CD4-positive, alpha-beta T cell (primary cell): Measurements from ENCODE around the gene IFNA1. TPM values are rescaled to one million over a fixed set of nuclear protein-coding genes. Genes with fewer than 3 reads are reported as not detected.

Experiments used
- ATAC-seq: fragments of 200-7000 bp; cut with Tn5 transposase; one replicate; pipeline ENCODE4 v1.10.0; 2022; ENCODE audit warnings: mild to moderate bottlenecking; ENCODE audit not compliant: poor library complexity
- CTCF ChIA-PET: fragments of 350-600 bp; sonication (Branson Sonifier 250); formaldehyde crosslinking; loops from one replicate; lab custom pipeline; 2021; ENCODE audit warnings: antibody characterized with exemption, inconsistent platforms; lab: Charles Lee
- POLR2A ChIA-PET: fragments of 350-600 bp; sonication (Branson Sonifier 250); formaldehyde crosslinking; loops from one replicate; lab custom pipeline; 2021; ENCODE audit warnings: antibody characterized with exemption, inconsistent platforms; lab: Charles Lee
- DNase-seq, 14 experiments: peaks; one replicate each; pipeline ENCODE4 v3.0.0-alpha.2; 2013 to 2020; ENCODE audit warnings: mixed read lengths in 2 of 14
- H3K27ac ChIP-seq, 2 donors: one replicate each; pipeline versions ENCODE4 v1.5.1 to v1.7.0; 2013; ENCODE audit warnings: low read length in 2 of 2, low read depth in 1 of 2, mild to moderate bottlenecking in 1 of 2
- H3K27me3 ChIP-seq, 2 experiments: 1 replicate in 1 of 2; 2 replicates in 1 of 2; pipeline versions ENCODE4 v1.6.1 to v1.7.0; 2013; ENCODE audit warnings: low read length in 2 of 2, control low read depth in 1 of 2, mild to moderate bottlenecking in 1 of 2, moderate library complexity in 1 of 2; ENCODE audit not compliant: insufficient read depth in 2 of 2, control insufficient read depth in 1 of 2
- H3K36me3 ChIP-seq: one replicate; pipeline ENCODE4 v1.6.1; 2013; ENCODE audit warnings: low read length, control low read depth; ENCODE audit not compliant: insufficient read depth
- H3K4me1 ChIP-seq: one replicate; pipeline ENCODE4 v1.6.1; 2013; ENCODE audit warnings: low read length, control low read depth; ENCODE audit not compliant: insufficient read depth
- H3K4me3 ChIP-seq: one replicate; pipeline ENCODE4 v1.5.1; 2013; ENCODE audit warnings: mild to moderate bottlenecking, low read length, moderate library complexity
- H3K9me3 ChIP-seq, 2 experiments: 1 replicate in 1 of 2; 2 replicates in 1 of 2; pipeline versions ENCODE4 v1.6.1 to v1.7.0; 2013; ENCODE audit warnings: low read length in 2 of 2, mild to moderate bottlenecking in 2 of 2, control low read depth in 1 of 2, moderate library complexity in 1 of 2; ENCODE audit not compliant: control insufficient read depth in 1 of 2, insufficient read depth in 1 of 2
- H3K27ac Mint-ChIP-seq: one replicate; pipeline ENCODE4 v1.8.0; 2020; ENCODE audit warnings: mixed read lengths
- H3K27me3 Mint-ChIP-seq: one replicate; pipeline ENCODE4 v1.8.0; 2021; ENCODE audit warnings: mixed read lengths
- H3K36me3 Mint-ChIP-seq: one replicate; pipeline ENCODE4 v1.8.0; 2021; ENCODE audit warnings: low read depth, mixed read lengths
- H3K4me1 Mint-ChIP-seq: one replicate; pipeline ENCODE4 v1.8.0; 2021; ENCODE audit warnings: low read depth, mixed read lengths
- H3K4me3 Mint-ChIP-seq: one replicate; pipeline ENCODE4 v1.8.0; 2020; ENCODE audit warnings: mild to moderate bottlenecking, mixed read lengths
- H3K9me3 Mint-ChIP-seq: one replicate; pipeline ENCODE4 v1.8.0; 2020; ENCODE audit warnings: mixed read lengths
- intact Hi-C, 2 experiments: fragments of 100-400 bp; cut with DNase I in 1 of 2; cut with micrococcal nuclease in 1 of 2; formaldehyde crosslinking; loops; one replicate each; pipeline versions ENCODE4 v1.15.1 to v1.9.0; 2023 to 2025; cut with DNase I, micrococcal nuclease
- total RNA-seq, 174 experiments: library from RNA in 2 of 174; stranded (reverse) in 2 of 174; gene quantifications; one replicate each; pipeline ENCODE4 v1.2.3 and lab custom pipeline; 2021 to 2026
- TF ChIP-seq, protein P1 (sequence below): fragments of 200-600 bp; IDR thresholded peaks from one replicate; pipeline ENCODE4 v1.8.0; 2022; ENCODE audit warnings: antibody characterized with exemption, mild to moderate bottlenecking

IFNA1 gene
- total RNA-seq, 2 experiments from 2014 or later = not detected

DNA sequence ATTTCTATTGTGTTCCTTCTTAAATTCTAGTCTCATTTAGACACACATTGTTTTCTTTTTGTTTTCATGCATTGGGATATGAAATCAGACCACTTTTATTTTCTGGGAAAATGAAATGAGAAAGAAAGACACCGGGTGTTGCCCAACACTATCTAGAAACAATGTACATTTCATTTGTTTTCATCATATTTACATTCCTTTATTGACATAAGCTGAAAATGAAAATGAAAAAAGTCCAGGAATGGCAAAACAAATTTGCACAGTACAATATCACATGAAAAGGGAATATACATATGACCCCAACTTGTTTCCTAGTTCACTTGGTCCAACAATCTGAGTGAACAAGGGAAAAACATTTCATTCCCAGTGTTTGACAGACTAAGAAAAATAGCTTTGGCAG is 21.1 kb downstream of the IFNA1 start:
- Histone ChIP-seq H3K27ac (no peak overlapping the region), H3K27me3 (no peaks in the 10 kb centered on the region), H3K36me3 (no peaks in the 10 kb centered on the region), H3K9me3 (peaks cover 0 to 5% of the 10 kb centered on the region in 2 experiments), H3K4me3 (no peak overlapping the region), H3K4me1 (no peaks in the 10 kb centered on the region)
- H3K27me3 Mint-ChIP-seq = peaks cover 34% of the 10 kb centered on the region
- TF ChIP-seq, protein P1, sequence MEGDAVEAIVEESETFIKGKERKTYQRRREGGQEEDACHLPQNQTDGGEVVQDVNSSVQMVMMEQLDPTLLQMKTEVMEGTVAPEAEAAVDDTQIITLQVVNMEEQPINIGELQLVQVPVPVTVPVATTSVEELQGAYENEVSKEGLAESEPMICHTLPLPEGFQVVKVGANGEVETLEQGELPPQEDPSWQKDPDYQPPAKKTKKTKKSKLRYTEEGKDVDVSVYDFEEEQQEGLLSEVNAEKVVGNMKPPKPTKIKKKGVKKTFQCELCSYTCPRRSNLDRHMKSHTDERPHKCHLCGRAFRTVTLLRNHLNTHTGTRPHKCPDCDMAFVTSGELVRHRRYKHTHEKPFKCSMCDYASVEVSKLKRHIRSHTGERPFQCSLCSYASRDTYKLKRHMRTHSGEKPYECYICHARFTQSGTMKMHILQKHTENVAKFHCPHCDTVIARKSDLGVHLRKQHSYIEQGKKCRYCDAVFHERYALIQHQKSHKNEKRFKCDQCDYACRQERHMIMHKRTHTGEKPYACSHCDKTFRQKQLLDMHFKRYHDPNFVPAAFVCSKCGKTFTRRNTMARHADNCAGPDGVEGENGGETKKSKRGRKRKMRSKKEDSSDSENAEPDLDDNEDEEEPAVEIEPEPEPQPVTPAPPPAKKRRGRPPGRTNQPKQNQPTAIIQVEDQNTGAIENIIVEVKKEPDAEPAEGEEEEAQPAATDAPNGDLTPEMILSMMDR = no peak
- H3K27ac Mint-ChIP-seq = no peak overlapping the region
- DNase-seq = no peak
- ATAC-seq = no peak
- intact Hi-C loops = loop anchor here in 1 of 2 experiments (10.0 kb wide), 1 partner anchor 573 kb away; no protein-coding TSS in a partner anchor
- no peak overlapping the region for H3K4me3 Mint-ChIP-seq
- H3K4me1 Mint-ChIP-seq = no peaks in the 10 kb centered on the region
- no peaks in the 10 kb centered on the region for H3K36me3 Mint-ChIP-seq
- ChIA-PET CTCF (no interaction called here), POLR2A (no interaction called here)
- H3K9me3 Mint-ChIP-seq = peaks cover 5% of the 10 kb centered on the region

DNA sequence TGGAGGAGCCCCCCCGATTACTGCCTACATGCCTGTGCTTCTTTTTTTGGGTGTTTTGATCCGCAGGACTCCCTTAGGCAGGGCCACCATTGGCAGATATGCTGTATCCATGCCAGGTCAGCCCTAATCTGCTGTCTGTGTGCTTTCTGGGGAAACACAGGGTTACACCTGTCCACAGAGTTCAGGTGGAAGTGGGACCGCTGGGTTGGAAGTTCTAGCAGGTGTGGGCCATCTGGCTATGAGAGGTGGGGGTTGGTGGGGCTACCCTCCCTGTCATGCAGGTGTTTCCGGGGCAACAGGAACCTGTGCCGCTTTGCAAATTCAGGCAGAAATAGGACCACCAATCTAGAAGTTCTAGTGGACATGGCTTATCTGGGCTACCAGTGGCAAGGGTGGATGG is 24.9 kb downstream of the IFNA1 start:
- Mint-ChIP-seq H3K4me3 (no peak overlapping the region), H3K36me3 (no peaks in the 10 kb centered on the region), H3K4me1 (no peaks in the 10 kb centered on the region), H3K27ac (no peak overlapping the region), H3K9me3 (peaks cover 5% of the 10 kb centered on the region), H3K27me3 (peaks cover 23% of the 10 kb centered on the region)
- ChIA-PET POLR2A (interaction anchor here (1.5 to 1.8 kb wide), 2 partner anchors 323 to 337 kb away, joined by 5 to 8 read pairs; partner anchors contain the start of gene MTAP), CTCF (interaction anchor here (0.8 to 1.3 kb wide), 2 partner anchors 139 to 318 kb away, joined by 3 to 4 read pairs; no protein-coding TSS in a partner anchor)
- Histone ChIP-seq H3K4me1 (no peaks in the 10 kb centered on the region), H3K4me3 (no peak overlapping the region), H3K9me3 (peaks cover 0 to 5% of the 10 kb centered on the region in 2 experiments), H3K27ac (no peak overlapping the region), H3K36me3 (no peaks in the 10 kb centered on the region), H3K27me3 (no peaks in the 10 kb centered on the region)
- intact Hi-C loops = loop anchor here in 1 of 2 experiments (1.0 to 10.0 kb wide), 2 partner anchors 324 to 570 kb away; no protein-coding TSS in a partner anchor
- TF ChIP-seq, protein P1 = no peak
- DNase-seq (no peak), ATAC-seq (no peak)

DNA sequence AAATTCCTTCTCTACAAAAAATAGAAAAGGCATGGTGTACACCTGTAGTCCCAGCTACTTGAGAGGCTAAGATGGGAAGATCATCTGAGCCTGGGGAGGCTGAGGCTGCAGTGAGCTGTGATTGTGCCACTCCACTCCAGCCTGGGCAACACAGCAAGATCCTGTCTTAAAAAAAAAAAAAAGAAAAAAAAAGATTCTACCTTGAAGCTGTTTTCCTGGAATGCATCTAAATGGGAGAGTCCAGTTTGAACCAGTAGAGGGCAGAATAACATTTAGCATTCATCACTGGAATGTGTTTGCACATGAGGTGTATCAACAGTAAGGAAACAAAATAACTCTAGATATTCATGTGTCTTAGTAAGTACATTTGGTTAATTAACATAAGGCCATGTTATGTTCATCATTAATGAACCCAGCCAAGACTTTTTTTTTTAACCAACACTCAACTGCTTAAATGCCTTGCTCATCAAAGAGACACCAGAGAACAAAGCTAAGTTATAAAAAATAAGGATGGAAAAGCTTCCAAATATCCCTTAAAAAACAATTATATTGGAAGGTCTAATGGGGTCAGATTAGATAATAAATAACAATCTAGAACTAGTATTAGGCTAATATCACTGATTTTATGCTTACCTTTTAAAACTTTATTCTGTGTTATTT is 25.8 kb downstream of the IFNA1 start:
- peak in 3 of 14 experiments; percentile 70 to 75 (median 74) for DNase-seq
- no peaks in the 10 kb centered on the region for H3K36me3 ChIP-seq
- no peaks in the 10 kb centered on the region for H3K27me3 ChIP-seq
- ChIA-PET POLR2A (interaction anchor here (1.5 to 1.8 kb wide), 2 partner anchors 322 to 337 kb away, joined by 5 to 8 read pairs; partner anchors contain the start of gene MTAP), CTCF (interaction anchor here (0.6 to 1.3 kb wide), 9 partner anchors 11 to 607 kb away, joined by 3 to 4 read pairs (median 3); no protein-coding TSS in a partner anchor)
- H3K4me1 ChIP-seq = no peaks in the 10 kb centered on the region
- no peak overlapping the region for H3K4me3 ChIP-seq
- Mint-ChIP-seq H3K4me3 (no peak overlapping the region), H3K36me3 (no peaks in the 10 kb centered on the region), H3K27me3 (peaks cover 15% of the 10 kb centered on the region), H3K4me1 (no peaks in the 10 kb centered on the region), H3K27ac (no peak overlapping the region), H3K9me3 (peaks cover 5% of the 10 kb centered on the region)
- intact Hi-C loops = loop anchor here (1.0 to 10.0 kb wide), 2 partner anchors 323 to 569 kb away; no protein-coding TSS in a partner anchor
- TF ChIP-seq, protein P1 = peak; percentile 78
- peak; percentile 82 for ATAC-seq
- H3K9me3 ChIP-seq = peaks cover 0 to 5% of the 10 kb centered on the region in 2 experiments
- no peak overlapping the region for H3K27ac ChIP-seq
